H9 (cell line): ENCODE results near the gene SLC25A24. TPM values are rescaled to one million over a fixed set of nuclear protein-coding genes. Genes with fewer than 3 reads are reported as not detected.

ENCODE experiments used
- DNase-seq: peaks from one replicate; pipeline ENCODE4 v3.0.0-alpha.2; 2017
- H2AFZ ChIP-seq: one replicate; pipeline ENCODE4 v1.6.1; 2013; ENCODE audit warnings: mild to moderate bottlenecking, low read length, control low read depth, moderate library complexity
- H2AK5ac ChIP-seq: 2 replicates; pipeline ENCODE4 v1.6.1; 2013; ENCODE audit warnings: low read length, control low read depth, mixed read lengths; ENCODE audit not compliant: insufficient read length
- H2BK120ac ChIP-seq: one replicate; pipeline ENCODE4 v1.6.1; 2013; ENCODE audit warnings: low read depth, mild to moderate bottlenecking, low read length, control low read depth, inconsistent platforms; ENCODE audit not compliant: poor library complexity, severe bottlenecking
- H2BK12ac ChIP-seq: 2 replicates; pipeline ENCODE4 v1.6.1; 2013; ENCODE audit warnings: low read length, control low read depth, mixed read lengths, low read depth; ENCODE audit not compliant: insufficient read length
- H2BK15ac ChIP-seq: 2 replicates; pipeline ENCODE4 v1.6.1; 2013; ENCODE audit warnings: low read depth, low read length, control low read depth
- H2BK20ac ChIP-seq: one replicate; pipeline ENCODE4 v1.6.1; 2013; ENCODE audit warnings: low read depth, mild to moderate bottlenecking, low read length, control low read depth, inconsistent platforms; ENCODE audit not compliant: poor library complexity, severe bottlenecking
- H2BK5ac ChIP-seq: 2 replicates; pipeline ENCODE4 v1.6.1; 2013; ENCODE audit warnings: low read length, control low read depth, mixed read lengths; ENCODE audit not compliant: insufficient read length
- H3K14ac ChIP-seq: 2 replicates; pipeline ENCODE4 v1.6.1; 2013; ENCODE audit warnings: low read length, control low read depth; ENCODE audit not compliant: insufficient read depth
- H3K18ac ChIP-seq: 2 replicates; pipeline ENCODE4 v1.6.1; 2013; ENCODE audit warnings: low read depth, mild to moderate bottlenecking, mixed read lengths, low read length, control low read depth; ENCODE audit not compliant: insufficient read length
- H3K23ac ChIP-seq: 2 replicates; pipeline ENCODE4 v1.6.1; 2013; ENCODE audit warnings: low read length, control low read depth, mixed read lengths, low read depth; ENCODE audit not compliant: insufficient read length
- H3K23me2 ChIP-seq: 2 replicates; pipeline ENCODE4 v1.6.1; 2013; ENCODE audit warnings: low read depth, mild to moderate bottlenecking, mixed read lengths, low read length, control low read depth; ENCODE audit not compliant: insufficient read length, poor library complexity, severe bottlenecking
- H3K27ac ChIP-seq: 2 replicates; pipeline ENCODE4 v1.5.1; 2013; ENCODE audit warnings: low read length, control low read depth, mixed read lengths, low read depth; ENCODE audit not compliant: insufficient read length
- H3K27me3 ChIP-seq: 2 replicates; pipeline ENCODE4 v1.6.1; 2013; ENCODE audit warnings: low read length, control low read depth, inconsistent platforms; ENCODE audit not compliant: insufficient read depth
- H3K4ac ChIP-seq: 2 replicates; pipeline ENCODE4 v1.6.1; 2013; ENCODE audit warnings: low read depth, mild to moderate bottlenecking, control low read depth, inconsistent platforms, low read length, moderate library complexity
- H3K4me1 ChIP-seq: 2 replicates; pipeline ENCODE4 v1.6.1; 2013; ENCODE audit warnings: low read length, control low read depth, inconsistent platforms; ENCODE audit not compliant: insufficient read depth
- H3K4me2 ChIP-seq: 2 replicates; pipeline ENCODE4 v1.6.1; 2013; ENCODE audit warnings: low read length, control low read depth, mixed read lengths; ENCODE audit not compliant: insufficient read length, insufficient read depth
- H3K56ac ChIP-seq: 2 replicates; pipeline ENCODE4 v1.6.1; 2013; ENCODE audit warnings: low read depth, mild to moderate bottlenecking, mixed read lengths, low read length, control low read depth; ENCODE audit not compliant: insufficient read length
- H3K79me1 ChIP-seq: 2 replicates; pipeline ENCODE4 v1.6.1; 2013; ENCODE audit warnings: low read depth, mild to moderate bottlenecking, moderate library complexity, low read length, control low read depth, inconsistent platforms; ENCODE audit not compliant: insufficient read depth, poor library complexity, severe bottlenecking
- H3K79me2 ChIP-seq: 2 replicates; pipeline ENCODE4 v1.6.1; 2013; ENCODE audit warnings: low read length, control low read depth, inconsistent platforms; ENCODE audit not compliant: insufficient read depth
- H3K9ac ChIP-seq: 2 replicates; pipeline ENCODE4 v1.6.1; 2013; ENCODE audit warnings: low read length, control low read depth, mixed read lengths; ENCODE audit not compliant: insufficient read length; ENCODE audit errors: extremely low read depth
- H3K9me3 ChIP-seq: one replicate; pipeline ENCODE4 v1.6.1; 2013; ENCODE audit warnings: low read depth, low read length, inconsistent platforms; ENCODE audit not compliant: control insufficient read depth
- H3T11ph ChIP-seq: one replicate; pipeline ENCODE4 v1.6.1; 2013; ENCODE audit warnings: mild to moderate bottlenecking, low read length, control low read depth, inconsistent platforms
- H4K20me1 ChIP-seq: one replicate; pipeline ENCODE4 v1.6.1; 2013; ENCODE audit not compliant: control insufficient read depth, insufficient read length, insufficient read depth
- H4K5ac ChIP-seq: 2 replicates; pipeline ENCODE4 v1.6.1; 2013; ENCODE audit warnings: low read depth, mild to moderate bottlenecking, mixed read lengths, low read length, control low read depth; ENCODE audit not compliant: insufficient read length
- H4K8ac ChIP-seq: replicated peaks from 2 replicates; pipeline ENCODE4 v1.6.1; 2013; ENCODE audit warnings: low read length, control low read depth, mixed read lengths, low read depth; ENCODE audit not compliant: insufficient read length
- H4K91ac ChIP-seq: 2 replicates; pipeline ENCODE4 v1.6.1; 2013; ENCODE audit warnings: low read depth, mild to moderate bottlenecking, moderate library complexity, mixed read lengths, low read length, control low read depth; ENCODE audit not compliant: insufficient read length
- H3K27ac Mint-ChIP-seq, 3 experiments: 2 replicates in 2 of 3; 3 replicates in 1 of 3; pipeline ENCODE4 v1.8.0; 2020 to 2021; ENCODE audit warnings: mixed read lengths in 3 of 3, mild to moderate bottlenecking in 1 of 3, moderate library complexity in 1 of 3
- H3K27me3 Mint-ChIP-seq: 2 replicates; pipeline ENCODE4 v1.8.0; 2021; ENCODE audit warnings: low read depth, mild to moderate bottlenecking, moderate library complexity, mixed read lengths
- H3K36me3 Mint-ChIP-seq, 3 experiments: 2 replicates in 2 of 3; 3 replicates in 1 of 3; pipeline ENCODE4 v1.8.0; 2020 to 2021; ENCODE audit warnings: low read depth in 3 of 3, mixed read lengths in 3 of 3; ENCODE audit not compliant: insufficient read depth in 1 of 3
- H3K4me1 Mint-ChIP-seq, 2 experiments: 2 replicates each; pipeline ENCODE4 v1.8.0; 2020; ENCODE audit warnings: mixed read lengths in 2 of 2
- H3K4me3 Mint-ChIP-seq, 2 experiments: 2 replicates in 1 of 2; 3 replicates in 1 of 2; pipeline ENCODE4 v1.8.0; 2020 to 2021; ENCODE audit warnings: mild to moderate bottlenecking in 2 of 2, mixed read lengths in 2 of 2, moderate library complexity in 1 of 2
- H3K9me3 Mint-ChIP-seq, 2 experiments: 2 replicates in 1 of 2; 3 replicates in 1 of 2; pipeline ENCODE4 v1.8.0; 2020; ENCODE audit warnings: mild to moderate bottlenecking in 2 of 2, mixed read lengths in 2 of 2, moderate library complexity in 1 of 2
- CTCF ChIP-seq: fragments of 200-600 bp; sonication (generic); conservative IDR thresholded peaks from 3 replicates; pipeline ENCODE4 v1.8.0; 2021; ENCODE audit warnings: antibody characterized with exemption, mild to moderate bottlenecking
- WGBS: extraction: QIAGEN DNeasy Blood & Tissue Kit; methylation state at CpG from one replicate; pipeline ENCODE4 v1.1.7; 2013; ENCODE audit warnings: missing lambda C conversion rate, low lambda C conversion rate, mixed read lengths; ENCODE audit not compliant: insufficient read length; ENCODE audit errors: extremely low coverage; 5-methylcytosine and 5-hydroxymethylcytosine counted together
- total RNA-seq: library from RNA; stranded (reverse); gene quantifications from 2 replicates; pipeline ENCODE4 v1.2.1, GENCODE V29; 2021

The SLC25A24 gene
- total RNA-seq, 1 experiment from 2014 or later: 35.1 TPM

GRCh38 chr1:108192581-108192980 lies 7.6 kb downstream of the SLC25A24 start:
- Histone ChIP-seq H3K23ac (no peak overlapping the region), H4K8ac (no peak overlapping the region), H3K4me1 (0 out of 2 replicates have a peak, but pooled peaks cover 1% of the 10 kb centered on the region), H3T11ph (no peak overlapping the region), H2AK5ac (no peak overlapping the region), H3K27me3 (no peaks in the 10 kb centered on the region), H4K91ac (no peak overlapping the region), H4K5ac (no peak overlapping the region), H2BK12ac (no peak overlapping the region), H3K27ac (no peak overlapping the region), H3K9ac (no peak overlapping the region), H2AFZ (no peak overlapping the region), H3K79me1 (peaks cover 13% of the 10 kb centered on the region), H2BK20ac (no peak overlapping the region), H3K4ac (no peak overlapping the region), H2BK120ac (no peak overlapping the region), H2BK15ac (no peak overlapping the region), H3K18ac (no peak overlapping the region), H3K14ac (no peak overlapping the region), H3K56ac (no peak overlapping the region), H2BK5ac (no peak overlapping the region), H3K79me2 (peaks cover 8% of the 10 kb centered on the region; the same call in 1 of the 2 replicates), H3K4me2 (no peak overlapping the region), H4K20me1 (no peaks in the 10 kb centered on the region), H3K9me3 (no peaks in the 10 kb centered on the region), H3K23me2 (no peaks in the 10 kb centered on the region)
- H3K4me1 Mint-ChIP-seq: peaks cover 4 to 13% of the 10 kb centered on the region in 2 experiments; a peak in 2 of 4 replicates
- peaks cover 20 to 63% (median 32%) of the 10 kb centered on the region in 3 experiments for H3K36me3 Mint-ChIP-seq
- WGBS: no CpG with 5 or more reads among the region's 28 CpGs
- H3K4me3 Mint-ChIP-seq: no peak overlapping the region
- TF ChIP-seq CTCF: no peak
- DNase-seq: no peak
- H3K9me3 Mint-ChIP-seq: peaks cover 0 to 6% of the 10 kb centered on the region in 2 experiments; a peak in 2 of 5 replicates
- no peaks in the 10 kb centered on the region for H3K27me3 Mint-ChIP-seq
- peak overlapping the region in 1 of 3 experiments; percentile 31; a peak in 1 of 7 replicates for H3K27ac Mint-ChIP-seq
